Epithelial cell of proximal tubule (primary cell): ENCODE data around the gene AEBP1. TPM values are rescaled to one million over a fixed set of nuclear protein-coding genes. Genes with fewer than 3 reads are reported as not detected.

ENCODE experiments used
- DNase-seq: peaks from one replicate; pipeline ENCODE4 v3.0.0-alpha.2; 2011; ENCODE audit warnings: low read depth
- H3K4me3 ChIP-seq: 2 replicates; pipeline ENCODE4 v1.5.1; 2011; ENCODE audit warnings: low read depth, mild to moderate bottlenecking, low read length
- total RNA-seq: library from RNA; depleted of rRNA; stranded (reverse); fragments of >200 nt; gene quantifications from 2 replicates; pipeline ENCODE4 v1.2.3, GENCODE V29; 2015
- TF ChIP-seq, protein P1 (sequence below): conservative IDR thresholded peaks from 2 replicates; pipeline ENCODE4 v1.5.1; 2012; ENCODE audit warnings: low read depth, mild to moderate bottlenecking, low read length

Gene AEBP1
- total RNA-seq, 1 donor from 2014 or later = 78.4 TPM

DNA sequence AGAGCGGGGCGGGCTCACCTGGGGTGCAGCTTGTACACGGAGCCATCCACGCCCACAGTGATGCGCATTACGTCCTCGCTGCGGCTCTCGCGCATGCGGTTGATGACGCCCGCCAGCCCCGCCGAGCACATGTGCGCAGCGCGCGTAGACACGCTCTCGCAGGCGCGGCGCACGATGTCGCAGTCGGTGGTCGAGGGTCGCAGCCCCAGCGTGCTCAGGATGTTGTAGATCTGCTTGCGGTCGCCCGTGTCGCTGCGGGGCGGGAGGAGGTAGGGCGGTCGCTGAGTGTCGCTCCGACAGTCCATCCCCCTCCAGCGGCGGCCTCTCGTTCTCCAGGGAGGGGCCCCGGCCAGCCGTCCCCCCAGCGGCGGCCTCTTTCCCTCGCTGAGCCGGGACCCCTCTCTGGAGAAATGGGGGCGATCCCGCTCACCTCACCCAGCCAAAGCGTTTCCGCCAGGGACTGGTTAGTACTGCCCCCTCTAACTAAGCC, 41.4 kb downstream of the AEBP1 start:
- TF ChIP-seq, protein P1, sequence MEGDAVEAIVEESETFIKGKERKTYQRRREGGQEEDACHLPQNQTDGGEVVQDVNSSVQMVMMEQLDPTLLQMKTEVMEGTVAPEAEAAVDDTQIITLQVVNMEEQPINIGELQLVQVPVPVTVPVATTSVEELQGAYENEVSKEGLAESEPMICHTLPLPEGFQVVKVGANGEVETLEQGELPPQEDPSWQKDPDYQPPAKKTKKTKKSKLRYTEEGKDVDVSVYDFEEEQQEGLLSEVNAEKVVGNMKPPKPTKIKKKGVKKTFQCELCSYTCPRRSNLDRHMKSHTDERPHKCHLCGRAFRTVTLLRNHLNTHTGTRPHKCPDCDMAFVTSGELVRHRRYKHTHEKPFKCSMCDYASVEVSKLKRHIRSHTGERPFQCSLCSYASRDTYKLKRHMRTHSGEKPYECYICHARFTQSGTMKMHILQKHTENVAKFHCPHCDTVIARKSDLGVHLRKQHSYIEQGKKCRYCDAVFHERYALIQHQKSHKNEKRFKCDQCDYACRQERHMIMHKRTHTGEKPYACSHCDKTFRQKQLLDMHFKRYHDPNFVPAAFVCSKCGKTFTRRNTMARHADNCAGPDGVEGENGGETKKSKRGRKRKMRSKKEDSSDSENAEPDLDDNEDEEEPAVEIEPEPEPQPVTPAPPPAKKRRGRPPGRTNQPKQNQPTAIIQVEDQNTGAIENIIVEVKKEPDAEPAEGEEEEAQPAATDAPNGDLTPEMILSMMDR = no peak
- no peak for DNase-seq
- H3K4me3 ChIP-seq = peak overlapping the region; percentile 19

DNA sequence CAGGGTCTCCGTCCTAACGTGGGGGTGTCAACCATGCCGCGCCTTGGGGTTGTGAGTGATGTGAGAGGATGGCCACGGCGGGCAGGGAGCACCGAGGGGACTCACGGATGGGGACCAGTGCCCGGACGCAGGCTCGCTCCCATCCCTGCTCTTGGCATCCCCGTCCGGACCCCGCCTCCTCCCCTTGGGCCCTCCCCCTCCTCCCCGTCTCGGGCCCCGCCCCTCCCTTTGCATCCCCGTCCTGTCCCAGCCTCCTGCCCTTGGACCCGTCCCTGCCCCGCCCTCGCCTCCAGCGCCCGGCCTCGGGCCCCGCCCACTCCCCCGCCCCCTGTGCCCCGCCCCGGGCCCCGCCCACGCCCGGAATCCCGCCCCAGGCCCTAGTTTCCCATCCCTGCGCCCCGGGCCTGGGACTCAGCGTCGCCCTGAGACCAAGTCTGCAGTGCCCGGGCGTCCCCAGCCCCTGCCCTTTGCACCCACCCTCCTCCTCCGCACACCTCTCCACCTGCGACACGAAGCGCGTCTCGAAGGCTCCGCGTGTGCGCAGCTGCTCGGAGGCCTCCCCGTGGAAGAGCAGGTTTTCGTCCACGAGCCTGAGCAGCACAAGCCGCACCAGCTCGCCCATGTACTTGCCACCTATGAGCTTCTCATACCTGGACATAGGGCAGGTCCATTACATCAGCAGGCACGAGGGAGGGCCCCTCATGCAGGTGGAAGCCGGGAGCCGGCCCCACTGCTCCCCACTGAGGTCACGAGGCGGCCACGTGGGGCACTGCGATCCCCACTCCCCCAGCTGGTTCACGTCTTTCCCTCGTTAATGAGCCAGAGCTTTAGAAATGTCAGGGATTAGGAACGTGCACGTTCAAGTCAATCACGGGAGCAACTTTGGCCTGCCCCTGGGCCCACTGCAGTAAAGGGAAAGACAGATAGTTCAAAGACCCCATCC, 42.1 kb downstream of the AEBP1 start:
- H3K4me3 ChIP-seq = peak overlapping the region; percentile 19
- no peak for DNase-seq

DNA sequence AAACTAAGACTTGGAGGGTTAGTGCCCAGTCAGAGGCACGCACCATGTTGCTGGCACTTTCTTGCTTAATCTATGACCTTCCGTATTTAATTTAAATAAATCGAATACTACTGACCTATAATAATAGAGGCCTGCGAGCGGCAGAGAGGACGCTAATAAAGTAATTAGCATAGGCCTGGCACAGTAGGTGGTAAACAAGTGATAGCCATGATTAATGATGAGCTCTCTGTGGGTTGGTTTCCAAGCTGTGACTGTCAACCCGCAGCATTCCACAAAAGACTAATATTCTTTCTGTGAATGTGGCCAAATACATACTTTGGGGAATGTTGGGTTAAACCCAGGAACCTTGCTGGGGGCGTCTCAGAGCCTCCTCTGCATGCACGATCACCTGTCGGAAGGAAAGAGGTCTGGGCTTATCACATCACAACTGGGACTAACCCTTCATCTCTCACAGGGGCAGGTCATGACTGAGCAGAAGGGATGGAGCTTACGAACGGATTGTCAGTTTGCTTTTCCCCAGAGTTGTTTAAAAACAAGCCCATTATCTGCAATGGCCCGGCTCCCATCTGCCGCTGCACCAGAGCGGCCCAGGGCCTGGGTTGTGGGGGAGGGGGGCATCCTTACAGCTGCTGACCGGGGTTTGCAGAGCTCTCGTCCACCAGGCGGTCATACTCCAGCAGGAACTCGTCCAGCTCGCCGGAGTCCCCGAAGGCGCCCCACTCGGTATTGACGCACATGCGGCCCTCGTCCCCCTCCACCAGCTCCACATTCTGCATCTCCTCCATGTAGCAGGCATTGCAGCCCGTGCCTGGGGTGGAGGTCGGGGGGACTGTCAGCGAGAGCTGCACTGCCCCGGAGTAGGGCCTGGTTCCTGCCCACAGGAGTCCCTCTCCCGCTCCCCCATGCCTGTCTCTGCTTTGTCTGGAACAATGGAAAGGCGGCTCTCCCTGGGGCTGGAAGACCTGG, 43.2 kb downstream of the AEBP1 start:
- no peak for DNase-seq
- TF ChIP-seq, protein P1 = no peak
- H3K4me3 ChIP-seq = no peak overlapping the region

More for the DNA sequence above, 42.1 kb downstream of the AEBP1 start:
- TF ChIP-seq, protein P1 = no peak

DNA sequence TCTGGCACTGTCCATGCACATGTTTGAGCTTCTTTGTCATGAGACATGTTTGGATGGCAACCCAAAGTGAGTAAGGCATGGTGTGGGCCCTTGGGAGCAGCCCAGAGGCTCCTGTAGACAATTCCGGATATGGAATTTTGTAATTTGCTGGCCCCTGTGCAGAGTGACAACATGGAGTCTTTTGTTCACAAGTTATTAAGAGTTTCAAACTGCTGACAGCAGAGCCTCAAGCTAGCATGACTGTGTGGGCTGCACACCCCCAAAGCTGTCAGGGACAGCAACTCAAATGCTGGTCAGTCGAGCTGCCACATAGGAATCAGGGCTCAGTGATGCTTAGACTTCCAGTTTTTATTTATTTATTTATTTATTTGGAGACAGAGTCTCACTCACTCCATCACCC, 44.0 kb downstream of the AEBP1 start:
- DNase-seq = no peak
- TF ChIP-seq, protein P1 = no peak
- no peak overlapping the region for H3K4me3 ChIP-seq

DNA sequence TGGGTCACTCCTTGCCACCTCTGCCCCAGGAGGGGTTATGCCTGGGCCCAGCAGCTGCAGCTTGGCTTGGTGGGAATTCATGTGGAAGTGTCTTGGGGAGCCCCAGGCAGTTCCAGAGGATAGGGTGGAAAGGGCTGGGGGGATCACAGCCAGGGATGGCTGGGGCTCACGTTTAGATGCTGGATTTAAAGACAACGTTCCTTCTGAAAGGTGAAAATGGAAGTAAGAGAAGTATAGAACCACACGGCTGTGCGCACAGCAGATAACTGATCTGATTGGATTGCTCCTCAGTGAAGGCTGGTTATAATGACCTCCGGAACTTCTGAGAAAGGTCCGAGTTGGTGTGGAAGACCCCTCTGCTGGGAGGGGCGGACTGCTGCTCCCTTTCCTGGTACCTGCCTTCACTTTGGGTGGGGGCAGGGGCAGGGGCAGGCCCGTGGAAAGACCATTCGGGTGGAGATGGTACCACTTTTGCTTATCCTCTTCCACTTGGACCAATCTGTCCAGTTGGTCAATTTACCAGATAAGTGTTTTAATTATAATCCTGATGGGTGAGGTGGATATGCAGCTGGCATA, 44.9 kb downstream of the AEBP1 start:
- TF ChIP-seq, protein P1 = no peak
- DNase-seq = no peak
- no peak overlapping the region for H3K4me3 ChIP-seq
